Measurements from ENCODE around the gene CSF2RB.

Gene CSF2RB

GRCh38 chr22:36913427-36914389 lies at the start of gene CSF2RB:
TSS of gene CSF2RB (plus strand) at chr22:36913628. CDS start at chr22:36922208, 8,580 bp downstream.
- no peak within 1 kb of the TSS for H3K4me3 ChIP-seq (ENCODE audit: control insufficient read depth, low read depth, low read length)
- no peak for TF ChIP-seq CTCF (IDR thresholded peaks at IDR 0.05; ENCODE audit: control insufficient read depth, insufficient read depth, low read depth, low read length, missing control alignments)
- no peak for DNase-seq (ENCODE audit: low read depth)

DNA sequence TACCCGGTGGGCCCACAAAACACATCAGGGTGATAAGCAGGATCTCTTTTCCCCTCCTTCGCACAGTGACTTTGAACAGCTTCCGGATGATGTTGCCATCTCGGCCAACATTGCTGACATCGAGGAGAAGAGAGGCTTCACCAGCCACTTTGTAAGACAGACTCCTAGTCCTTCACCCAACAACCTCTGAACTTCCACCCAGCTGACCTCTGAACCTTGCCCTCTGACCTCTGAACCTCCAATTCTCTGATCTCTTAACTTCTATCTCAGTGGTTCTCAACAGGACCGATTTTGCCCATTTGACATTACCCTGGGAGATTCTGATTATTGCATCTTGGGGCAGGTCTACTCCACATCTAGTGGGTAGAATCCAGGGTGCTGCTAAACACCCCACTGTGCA lies 49.4 kb upstream of the CSF2RB start:
- no peak overlapping the region for H3K4me3 ChIP-seq (ENCODE audit: control insufficient read depth, low read depth, low read length)
- no peak for TF ChIP-seq CTCF (IDR thresholded peaks at IDR 0.05; ENCODE audit: control insufficient read depth, insufficient read depth, low read depth, low read length, missing control alignments)
- no peak for DNase-seq (ENCODE audit: low read depth)

DNA sequence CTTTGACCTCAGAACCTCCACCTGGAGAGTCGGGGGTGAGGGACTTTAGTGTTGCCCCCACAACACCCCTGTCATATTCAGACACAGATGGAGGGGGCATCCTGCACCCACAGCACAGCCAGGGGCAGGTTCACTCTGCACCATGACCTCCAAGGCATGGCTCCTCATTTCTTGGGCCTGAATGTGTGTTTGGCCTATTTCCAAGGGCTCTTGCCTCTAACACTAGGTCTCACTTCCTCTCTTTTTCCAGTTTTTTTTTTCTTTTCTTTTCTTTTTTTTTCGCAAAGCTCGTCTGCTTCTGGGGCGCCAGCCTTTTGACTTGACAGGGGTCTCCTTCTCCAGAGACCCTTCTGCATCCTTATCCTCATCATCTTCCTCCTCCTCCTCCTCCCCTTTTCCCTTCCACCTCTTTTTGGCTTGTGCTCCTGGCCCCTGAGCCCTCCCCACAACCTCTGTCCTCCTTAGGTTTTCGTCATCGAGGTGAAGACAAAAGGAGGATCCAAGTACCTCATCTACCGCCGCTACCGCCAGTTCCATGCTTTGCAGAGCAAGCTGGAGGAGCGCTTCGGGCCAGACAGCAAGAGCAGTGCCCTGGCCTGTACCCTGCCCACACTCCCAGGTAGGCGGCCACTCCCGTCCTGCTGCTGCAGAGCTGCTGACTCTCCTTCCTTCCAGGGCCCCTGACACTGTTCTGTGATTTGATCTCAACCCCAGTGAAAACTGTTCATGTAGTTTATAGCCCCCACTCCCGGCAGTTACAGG lies 48.8 kb upstream of the CSF2RB start:
- TF ChIP-seq CTCF (IDR thresholded peaks at IDR 0.05; ENCODE audit: control insufficient read depth, insufficient read depth, low read depth, low read length, missing control alignments): no peak
- H3K4me3 ChIP-seq (ENCODE audit: control insufficient read depth, low read depth, low read length): no peak overlapping the region
- DNase-seq (ENCODE audit: low read depth): no peak

GRCh38 chr22:36865346-36865745 lies 48.1 kb upstream of the CSF2RB start:
- no peak for TF ChIP-seq CTCF (IDR thresholded peaks at IDR 0.05; ENCODE audit: control insufficient read depth, insufficient read depth, low read depth, low read length, missing control alignments)
- no peak overlapping the region for H3K4me3 ChIP-seq (ENCODE audit: control insufficient read depth, low read depth, low read length)

GRCh38 chr22:36867695-36868094 lies 45.7 kb upstream of the CSF2RB start:
- TF ChIP-seq CTCF (IDR thresholded peaks at IDR 0.05; ENCODE audit: control insufficient read depth, insufficient read depth, low read depth, low read length, missing control alignments): no peak
- no peak for DNase-seq (ENCODE audit: low read depth)
- H3K4me3 ChIP-seq (ENCODE audit: control insufficient read depth, low read depth, low read length): no peak overlapping the region

More at GRCh38 chr22:36865346-36865745, 48.1 kb upstream of the CSF2RB start:
- DNase-seq (ENCODE audit: low read depth): no peak

GRCh38 chr22:36868546-36869181 lies 44.8 kb upstream of the CSF2RB start:
- no peak for DNase-seq (ENCODE audit: low read depth)
- no peak for TF ChIP-seq CTCF (IDR thresholded peaks at IDR 0.05; ENCODE audit: control insufficient read depth, insufficient read depth, low read depth, low read length, missing control alignments)
- H3K4me3 ChIP-seq (ENCODE audit: control insufficient read depth, low read depth, low read length): no peak overlapping the region
